OCI-LY1 (cell line): ENCODE measurements around the gene MAP4.

Experiments
- H2AFZ ChIP-seq: fragments of 200-600 bp; sonication (generic), shearing (Covaris generic); 2 replicates; pipeline ENCODE4 v1.6.0; 2014; ENCODE audit warnings: antibody characterized with exemption, mild to moderate bottlenecking, low read length
- H3F3A ChIP-seq: fragments of 200-600 bp; sonication (generic), shearing (Covaris generic); 2 replicates; pipeline ENCODE4 v1.6.0; 2014; ENCODE audit warnings: mild to moderate bottlenecking, antibody characterized with exemption, low read length, moderate library complexity; ENCODE audit not compliant: insufficient read depth
- H3K27ac ChIP-seq: fragments of 200-600 bp; sonication (generic); 2 replicates; pipeline ENCODE4 v1.5.1; 2014; ENCODE audit warnings: low read length, mixed run types, mild to moderate bottlenecking, low read depth; ENCODE audit not compliant: poor library complexity, severe bottlenecking
- H3K27me3 ChIP-seq: fragments of 200-600 bp; sonication (generic); 2 replicates; pipeline ENCODE4 v1.6.0; 2014; ENCODE audit warnings: antibody characterized with exemption, mild to moderate bottlenecking, low read length, moderate library complexity; ENCODE audit not compliant: insufficient read depth
- H3K36me3 ChIP-seq: fragments of 200-600 bp; sonication (generic); 2 replicates; pipeline ENCODE4 v1.6.1; 2014; ENCODE audit warnings: mild to moderate bottlenecking, antibody characterized with exemption, low read length, moderate library complexity, mixed read lengths; ENCODE audit not compliant: insufficient read depth
- H3K4me1 ChIP-seq: fragments of 200-600 bp; sonication (generic); 2 replicates; pipeline ENCODE4 v1.5.1; 2014; ENCODE audit warnings: mild to moderate bottlenecking, low read length, moderate library complexity; ENCODE audit not compliant: insufficient read depth, severe bottlenecking
- H3K4me2 ChIP-seq: fragments of 200-600 bp; sonication (generic), shearing (Covaris generic); 2 replicates; pipeline ENCODE4 v1.6.1; 2014; ENCODE audit warnings: low read length
- H3K4me3 ChIP-seq: fragments of 200-600 bp; sonication (generic); 2 replicates; pipeline ENCODE4 v1.5.1; 2014; ENCODE audit warnings: low read length, low read depth, mild to moderate bottlenecking, mixed read lengths; ENCODE audit not compliant: poor library complexity, severe bottlenecking
- H3K79me2 ChIP-seq: fragments of 200-600 bp; shearing (Covaris generic); 2 replicates; pipeline ENCODE4 v1.6.1; 2016; ENCODE audit warnings: mixed run types, low read length, mixed read lengths; ENCODE audit not compliant: insufficient read depth
- H3K9ac ChIP-seq: fragments of 200-600 bp; sonication (generic), shearing (Covaris generic); 2 replicates; pipeline ENCODE4 v1.6.1; 2014; ENCODE audit warnings: mild to moderate bottlenecking, low read length, mixed read lengths
- H3K9me2 ChIP-seq: fragments of 200-600 bp; sonication (generic), shearing (Covaris generic); 2 replicates; pipeline ENCODE4 v1.6.1; 2014; ENCODE audit warnings: low read depth, mild to moderate bottlenecking, low read length, mixed read lengths
- H3K9me3 ChIP-seq: fragments of 200-600 bp; shearing (Covaris generic); 2 replicates; pipeline ENCODE4 v1.6.1; 2014; ENCODE audit warnings: low read length, mixed read lengths
- H4K20me1 ChIP-seq: fragments of 200-600 bp; sonication (generic), shearing (Covaris generic); 2 replicates; pipeline ENCODE4 v1.6.0; 2016; ENCODE audit warnings: mild to moderate bottlenecking, low read length; ENCODE audit not compliant: insufficient read depth
- CTCF ChIP-seq: fragments of 200-600 bp; sonication (generic), shearing (Covaris generic); IDR thresholded peaks from 2 replicates; pipeline ENCODE4 v1.5.1; 2017; ENCODE audit warnings: mild to moderate bottlenecking, antibody characterized with exemption, low read length, moderate library complexity, mixed read lengths
- EZH2 ChIP-seq: fragments of 200-600 bp; sonication (generic), shearing (Covaris generic); IDR thresholded peaks from 2 replicates; pipeline ENCODE4 v1.8.0; 2017; ENCODE audit warnings: borderline replicate concordance, mixed run types, mild to moderate bottlenecking, antibody characterized with exemption, low read length, moderate library complexity, mixed read lengths

MAP4 gene

GRCh38 chr3:47846186-47846879 is 169.9 kb downstream of the MAP4 start:
- no peak overlapping the region for H3K4me2 ChIP-seq
- no peaks in the 10 kb centered on the region for H3K79me2 ChIP-seq
- H3F3A ChIP-seq, result no peaks in the 10 kb centered on the region
- H3K27ac ChIP-seq, result no peak overlapping the region
- H4K20me1 ChIP-seq, result no peaks in the 10 kb centered on the region
- no peak overlapping the region for H3K9ac ChIP-seq
- H3K9me2 ChIP-seq, result no peaks in the 10 kb centered on the region
- H3K36me3 ChIP-seq, result peaks cover 100% of the 10 kb centered on the region
- H3K4me1 ChIP-seq, result no peaks in the 10 kb centered on the region
- no peaks in the 10 kb centered on the region for H3K27me3 ChIP-seq
- TF ChIP-seq CTCF (no peak), EZH2 (no peak)
- no peak overlapping the region for H2AFZ ChIP-seq
- H3K4me3 ChIP-seq, result no peak overlapping the region
- H3K9me3 ChIP-seq, result no peaks in the 10 kb centered on the region

- H3F3A ChIP-seq, result no peaks in the 10 kb centered on the region
- no peaks in the 10 kb centered on the region for H3K27me3 ChIP-seq
- H3K4me3 ChIP-seq, result no peak overlapping the region
- no peak overlapping the region for H3K27ac ChIP-seq
- no peak overlapping the region for H3K9ac ChIP-seq
- H3K4me2 ChIP-seq, result no peak overlapping the region
- no peak for TF ChIP-seq CTCF
- no peak for TF ChIP-seq EZH2
- no peaks in the 10 kb centered on the region for H3K9me2 ChIP-seq
- H3K4me1 ChIP-seq, result no peaks in the 10 kb centered on the region
- no peak overlapping the region for H2AFZ ChIP-seq
- no peaks in the 10 kb centered on the region; the same call in 1 of the 2 replicates for H3K79me2 ChIP-seq
- peaks cover 93% of the 10 kb centered on the region for H3K36me3 ChIP-seq
- no peaks in the 10 kb centered on the region for H3K9me3 ChIP-seq
- H4K20me1 ChIP-seq, result no peaks in the 10 kb centered on the region
These were observed 174.3 kb downstream of the MAP4 start for GRCh38 chr3:47841786-47842349.

GRCh38 chr3:47838503-47838902 is 177.7 kb downstream of the MAP4 start:
- Histone ChIP-seq H3K36me3 (peaks cover 84% of the 10 kb centered on the region), H2AFZ (no peak overlapping the region), H3K4me3 (no peak overlapping the region), H3K9me3 (no peaks in the 10 kb centered on the region), H3K27me3 (no peaks in the 10 kb centered on the region), H3K4me2 (no peak overlapping the region), H3K27ac (no peak overlapping the region), H3K4me1 (no peaks in the 10 kb centered on the region), H3K79me2 (no peaks in the 10 kb centered on the region; the same call in 1 of the 2 replicates), H3F3A (no peaks in the 10 kb centered on the region), H4K20me1 (no peaks in the 10 kb centered on the region), H3K9me2 (no peaks in the 10 kb centered on the region), H3K9ac (no peak overlapping the region)
- no peak for TF ChIP-seq CTCF
- no peak for TF ChIP-seq EZH2
